ENCODE measurements around the gene PDC. TPM values are rescaled to one million over a fixed set of nuclear protein-coding genes. Genes with fewer than 3 reads are reported as not detected.

PDC gene
- total RNA-seq, 1 experiment from 2014 or later, result not detected

DNA sequence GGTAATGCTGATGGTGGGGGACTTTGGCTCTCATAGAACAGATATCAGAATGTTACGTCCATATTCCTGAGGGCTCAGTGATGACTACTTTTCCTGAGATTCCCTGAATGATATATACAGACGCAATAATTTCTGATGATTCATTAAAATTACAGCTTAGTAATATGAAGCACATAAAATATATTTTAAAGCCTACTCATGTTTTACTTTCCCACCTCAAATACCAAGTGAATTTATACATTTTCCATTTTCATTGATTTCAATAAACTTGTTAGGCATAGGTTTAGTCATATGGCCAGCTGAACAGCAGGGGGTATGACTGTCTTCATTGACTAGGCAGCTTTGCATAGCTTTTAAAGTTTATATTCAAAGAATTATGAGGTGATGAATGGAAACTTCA is 26.2 kb upstream of the PDC start:
- H3K36me3 ChIP-seq (ENCODE audit: control insufficient read depth, insufficient read depth, low read length), result no peaks in the 10 kb centered on the region
- no TSS peak for BruUV-seq (replicated peaks)
- DNase-seq (ENCODE audit: low read depth, low spot score) (no peak), ATAC-seq (no peak)
- H3K27me3 ChIP-seq (ENCODE audit: control insufficient read depth, insufficient read depth, low read length), result no peaks in the 10 kb centered on the region
- H3K27ac ChIP-seq (ENCODE audit: low read length), result no peak overlapping the region
- intact Hi-C loops (cut with micrococcal nuclease; ENCODE audit: unreplicated experiment) (loop anchor here (10.0 kb wide), 1 partner anchor 198 kb away; the partner anchor contains the start of gene PTGS2), in situ Hi-C loops (cut with HindIII; ENCODE audit: low pct_unique_long_range_greater_than_20kb, low sequenced_read_pairs) (no loop called here)
- ChIA-PET POLR2A (no interaction called here), CTCF (no interaction called here)
- no peak overlapping the region for H3K4me3 ChIP-seq (ENCODE audit: low read depth in 2 of 2, low read length in 2 of 2)
- TF ChIP-seq, protein P1, sequence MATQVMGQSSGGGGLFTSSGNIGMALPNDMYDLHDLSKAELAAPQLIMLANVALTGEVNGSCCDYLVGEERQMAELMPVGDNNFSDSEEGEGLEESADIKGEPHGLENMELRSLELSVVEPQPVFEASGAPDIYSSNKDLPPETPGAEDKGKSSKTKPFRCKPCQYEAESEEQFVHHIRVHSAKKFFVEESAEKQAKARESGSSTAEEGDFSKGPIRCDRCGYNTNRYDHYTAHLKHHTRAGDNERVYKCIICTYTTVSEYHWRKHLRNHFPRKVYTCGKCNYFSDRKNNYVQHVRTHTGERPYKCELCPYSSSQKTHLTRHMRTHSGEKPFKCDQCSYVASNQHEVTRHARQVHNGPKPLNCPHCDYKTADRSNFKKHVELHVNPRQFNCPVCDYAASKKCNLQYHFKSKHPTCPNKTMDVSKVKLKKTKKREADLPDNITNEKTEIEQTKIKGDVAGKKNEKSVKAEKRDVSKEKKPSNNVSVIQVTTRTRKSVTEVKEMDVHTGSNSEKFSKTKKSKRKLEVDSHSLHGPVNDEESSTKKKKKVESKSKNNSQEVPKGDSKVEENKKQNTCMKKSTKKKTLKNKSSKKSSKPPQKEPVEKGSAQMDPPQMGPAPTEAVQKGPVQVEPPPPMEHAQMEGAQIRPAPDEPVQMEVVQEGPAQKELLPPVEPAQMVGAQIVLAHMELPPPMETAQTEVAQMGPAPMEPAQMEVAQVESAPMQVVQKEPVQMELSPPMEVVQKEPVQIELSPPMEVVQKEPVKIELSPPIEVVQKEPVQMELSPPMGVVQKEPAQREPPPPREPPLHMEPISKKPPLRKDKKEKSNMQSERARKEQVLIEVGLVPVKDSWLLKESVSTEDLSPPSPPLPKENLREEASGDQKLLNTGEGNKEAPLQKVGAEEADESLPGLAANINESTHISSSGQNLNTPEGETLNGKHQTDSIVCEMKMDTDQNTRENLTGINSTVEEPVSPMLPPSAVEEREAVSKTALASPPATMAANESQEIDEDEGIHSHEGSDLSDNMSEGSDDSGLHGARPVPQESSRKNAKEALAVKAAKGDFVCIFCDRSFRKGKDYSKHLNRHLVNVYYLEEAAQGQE (IDR thresholded peaks at IDR 0.05; ENCODE audit: insufficient read depth in 1 of 2, low read depth in 2 of 2, low read length in 1 of 2), result no peak
- no peak for TF ChIP-seq POLR2AphosphoS5 (IDR thresholded peaks at IDR 0.05; ENCODE audit: low read depth, low read length)
- TF ChIP-seq, protein P2, sequence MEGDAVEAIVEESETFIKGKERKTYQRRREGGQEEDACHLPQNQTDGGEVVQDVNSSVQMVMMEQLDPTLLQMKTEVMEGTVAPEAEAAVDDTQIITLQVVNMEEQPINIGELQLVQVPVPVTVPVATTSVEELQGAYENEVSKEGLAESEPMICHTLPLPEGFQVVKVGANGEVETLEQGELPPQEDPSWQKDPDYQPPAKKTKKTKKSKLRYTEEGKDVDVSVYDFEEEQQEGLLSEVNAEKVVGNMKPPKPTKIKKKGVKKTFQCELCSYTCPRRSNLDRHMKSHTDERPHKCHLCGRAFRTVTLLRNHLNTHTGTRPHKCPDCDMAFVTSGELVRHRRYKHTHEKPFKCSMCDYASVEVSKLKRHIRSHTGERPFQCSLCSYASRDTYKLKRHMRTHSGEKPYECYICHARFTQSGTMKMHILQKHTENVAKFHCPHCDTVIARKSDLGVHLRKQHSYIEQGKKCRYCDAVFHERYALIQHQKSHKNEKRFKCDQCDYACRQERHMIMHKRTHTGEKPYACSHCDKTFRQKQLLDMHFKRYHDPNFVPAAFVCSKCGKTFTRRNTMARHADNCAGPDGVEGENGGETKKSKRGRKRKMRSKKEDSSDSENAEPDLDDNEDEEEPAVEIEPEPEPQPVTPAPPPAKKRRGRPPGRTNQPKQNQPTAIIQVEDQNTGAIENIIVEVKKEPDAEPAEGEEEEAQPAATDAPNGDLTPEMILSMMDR (IDR thresholded peaks at IDR 0.05), result no peak
- TF ChIP-seq SIN3A (IDR thresholded peaks at IDR 0.05; ENCODE audit: borderline replicate concordance, insufficient read depth, low read depth, low read length), result no peak
- no peak for TF ChIP-seq TCF7L2 (IDR thresholded peaks at IDR 0.05; ENCODE audit: low read depth, low read length)
- no peaks in the 10 kb centered on the region for H3K4me1 ChIP-seq (ENCODE audit: control insufficient read depth, insufficient read depth, low read length)
- no peaks in the 10 kb centered on the region for H3K9me3 ChIP-seq (ENCODE audit: control insufficient read depth, insufficient read depth, low read depth, low read length)

DNA sequence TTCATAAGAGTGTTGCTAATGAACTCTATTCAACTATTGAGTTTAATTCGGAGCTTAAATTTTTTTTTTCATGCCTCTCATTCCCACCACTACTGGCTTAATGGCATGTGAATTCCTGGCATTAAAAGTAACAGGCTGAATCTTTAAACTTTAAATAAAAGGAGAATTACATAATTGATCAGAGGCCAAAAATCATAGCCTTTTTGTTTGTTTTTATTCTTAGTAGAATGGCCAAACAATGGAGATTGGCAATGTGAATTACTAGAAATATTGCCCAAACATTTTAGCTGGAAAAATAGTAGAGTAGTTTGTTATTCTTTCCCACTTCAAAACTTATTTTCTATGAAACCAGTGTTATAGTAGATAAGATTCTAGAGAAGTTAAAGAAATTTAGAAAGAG is 25.1 kb upstream of the PDC start:
- ChIA-PET POLR2A (no interaction called here), CTCF (no interaction called here)
- H3K36me3 ChIP-seq (ENCODE audit: control insufficient read depth, insufficient read depth, low read length), result no peaks in the 10 kb centered on the region
- H3K27ac ChIP-seq (ENCODE audit: low read length), result no peak overlapping the region
- in situ Hi-C loops (cut with HindIII; ENCODE audit: low pct_unique_long_range_greater_than_20kb, low sequenced_read_pairs), result no loop called here
- no peaks in the 10 kb centered on the region for H3K9me3 ChIP-seq (ENCODE audit: control insufficient read depth, insufficient read depth, low read depth, low read length)
- intact Hi-C loops (cut with micrococcal nuclease; ENCODE audit: unreplicated experiment), result loop anchor here (10.0 kb wide), 1 partner anchor 199 kb away; the partner anchor contains the start of gene PTGS2
- no TSS peak for BruUV-seq (replicated peaks)
- H3K27me3 ChIP-seq (ENCODE audit: control insufficient read depth, insufficient read depth, low read length), result no peaks in the 10 kb centered on the region
- TF ChIP-seq, protein P2 (IDR thresholded peaks at IDR 0.05), result no peak
- TF ChIP-seq POLR2AphosphoS5 (IDR thresholded peaks at IDR 0.05; ENCODE audit: low read depth, low read length), result no peak
- no peaks in the 10 kb centered on the region for H3K4me1 ChIP-seq (ENCODE audit: control insufficient read depth, insufficient read depth, low read length)
- H3K4me3 ChIP-seq (ENCODE audit: low read depth in 2 of 2, low read length in 2 of 2), result no peak overlapping the region
- DNase-seq (ENCODE audit: low read depth, low spot score) (no peak), ATAC-seq (no peak)

Measured in Panc1 (cell line).